Mononuclear cell (primary cell): ENCODE data around the gene SLC27A4. TPM values are rescaled to one million over a fixed set of nuclear protein-coding genes. Genes with fewer than 3 reads are reported as not detected.
"Not testable (repeated sequence)": the region's sequence is repeated elsewhere in the genome, so short reads cannot be mapped to it uniquely, and the experiment has no call there.

Source experiments
- H3K27me3 ChIP-seq: 2 replicates; pipeline ENCODE4 v1.6.0; 2011; ENCODE audit warnings: low read length, control low read depth; ENCODE audit not compliant: insufficient read depth
- H3K4me1 ChIP-seq: 2 replicates; pipeline ENCODE4 v1.5.1; 2011; ENCODE audit warnings: mild to moderate bottlenecking, low read length, control low read depth; ENCODE audit not compliant: insufficient read depth
- H3K4me3 ChIP-seq: 2 replicates; pipeline ENCODE4 v1.5.1; 2011; ENCODE audit warnings: mild to moderate bottlenecking, low read length, moderate library complexity
- H3K9me3 ChIP-seq: 2 replicates; pipeline ENCODE4 v1.5.1; 2011; ENCODE audit warnings: low read depth, mild to moderate bottlenecking, control low read depth, low read length
- total RNA-seq: library from RNA; depleted of rRNA; stranded (reverse); fragments of >200 nt; gene quantifications from one replicate; pipeline ENCODE4 v1.2.3, GENCODE V29; 2012

The SLC27A4 gene
- total RNA-seq, 1 donor = 2.1 TPM

DNA sequence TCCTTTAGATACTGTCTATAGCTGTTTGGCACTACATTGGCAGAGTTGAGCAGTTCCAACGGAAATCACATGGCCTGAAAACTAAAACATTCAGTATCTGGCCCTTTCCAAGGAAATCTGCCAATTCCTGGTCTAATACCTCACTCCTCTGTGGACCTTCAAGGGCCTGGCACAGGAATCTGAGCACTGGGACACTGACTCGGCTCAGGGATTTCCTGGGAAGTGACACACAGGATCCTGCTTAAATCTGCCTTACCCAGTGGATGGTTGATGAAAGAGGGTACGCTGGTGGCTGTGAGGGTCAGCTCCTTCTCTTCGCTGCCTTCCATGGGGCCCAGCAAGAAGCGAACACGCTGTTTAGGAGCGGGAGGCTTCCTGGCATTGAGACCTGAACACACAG lies 19.0 kb upstream of the SLC27A4 start:
- peaks cover 29% of the 10 kb centered on the region for H3K4me1 ChIP-seq
- H3K27me3 ChIP-seq = no peaks in the 10 kb centered on the region
- no peaks in the 10 kb centered on the region for H3K9me3 ChIP-seq
- H3K4me3 ChIP-seq = no peak overlapping the region

GRCh38 chr9:128321879-128322403 lies 18.4 kb upstream of the SLC27A4 start:
- Histone ChIP-seq H3K4me3 (peak overlapping the region; percentile 76), H3K4me1 (peaks cover 29% of the 10 kb centered on the region), H3K9me3 (no peaks in the 10 kb centered on the region), H3K27me3 (no peaks in the 10 kb centered on the region)

GRCh38 chr9:128322404-128323211 lies 17.7 kb upstream of the SLC27A4 start, which contains the start of the genes COQ4 and TRUB2:
Gene COQ4, plus strand, starts transcription at chr9:128322839. Its CDS starts 20 bp downstream, at chr9:128322859.
Gene TRUB2, minus strand, starts transcription at chr9:128322447. Its CDS starts 39 bp downstream, at chr9:128322408.
- Histone ChIP-seq H3K9me3 (no peaks in the 10 kb centered on the region), H3K4me1 (peaks cover 29% of the 10 kb centered on the region)

GRCh38 chr9:128323212-128323730 lies 17.1 kb upstream of the SLC27A4 start:
- Histone ChIP-seq H3K4me1 (peaks cover 29% of the 10 kb centered on the region), H3K27me3 (no peaks in the 10 kb centered on the region), H3K9me3 (no peaks in the 10 kb centered on the region), H3K4me3 (peak overlapping the region; percentile 76)

More at GRCh38 chr9:128322404-128323211, 17.7 kb upstream of the SLC27A4 start, which contains the start of the genes COQ4 and TRUB2:
- H3K4me3 ChIP-seq = peak within 1 kb of the TSS; percentile 76
- H3K27me3 ChIP-seq = no peaks in the 10 kb centered on the region

DNA sequence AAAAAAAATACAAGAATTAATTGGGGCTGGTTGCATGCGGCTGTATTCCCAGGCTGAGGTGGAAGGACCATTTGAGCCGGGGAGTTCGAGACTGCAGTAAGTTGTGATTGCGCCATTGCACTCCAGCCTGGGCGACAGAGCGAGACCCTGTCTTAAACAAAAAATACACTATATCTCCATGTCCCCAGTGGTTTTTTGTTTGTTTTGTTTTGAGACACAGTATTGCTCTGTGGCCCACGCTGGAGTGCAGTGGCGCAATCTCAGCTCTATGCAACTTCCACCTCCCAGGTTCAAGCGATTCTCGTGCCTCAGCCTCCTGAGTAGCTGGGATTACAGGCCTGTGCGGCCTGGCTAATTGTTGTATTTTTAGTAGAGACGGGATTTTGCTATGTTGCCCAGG lies 16.5 kb upstream of the SLC27A4 start:
- Histone ChIP-seq H3K27me3 (no peaks in the 10 kb centered on the region), H3K4me1 (peaks cover 29% of the 10 kb centered on the region), H3K9me3 (no peaks in the 10 kb centered on the region), H3K4me3 (peak overlapping the region; percentile 76)

GRCh38 chr9:128324401-128324800 lies 15.9 kb upstream of the SLC27A4 start:
- H3K4me3 ChIP-seq = no peak overlapping the region
- H3K9me3 ChIP-seq = no peaks in the 10 kb centered on the region
- no peaks in the 10 kb centered on the region for H3K27me3 ChIP-seq
- H3K4me1 ChIP-seq = peaks cover 29% of the 10 kb centered on the region

DNA sequence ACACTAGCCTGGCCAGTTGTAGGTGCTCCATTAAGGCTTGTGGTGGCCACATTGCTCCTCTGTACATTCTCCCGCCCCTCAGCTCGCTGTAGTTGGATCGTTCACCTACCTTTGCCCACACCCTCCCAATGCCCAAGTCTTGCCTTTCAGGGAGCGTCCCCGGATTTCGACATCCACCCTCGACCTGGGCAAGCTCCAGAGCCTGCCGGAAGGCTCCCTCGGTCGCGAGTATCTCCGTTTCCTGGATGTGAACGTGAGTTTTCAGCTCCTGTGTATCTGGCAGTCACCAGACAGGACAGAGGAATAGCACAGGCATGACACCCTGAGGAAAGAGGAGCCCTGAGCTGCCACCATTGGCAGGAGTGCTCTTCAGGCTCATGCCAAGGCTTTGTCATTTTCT lies 14.7 kb upstream of the SLC27A4 start:
- Histone ChIP-seq H3K4me3 (no peak overlapping the region), H3K27me3 (no peaks in the 10 kb centered on the region), H3K4me1 (peaks cover 29% of the 10 kb centered on the region), H3K9me3 (no peaks in the 10 kb centered on the region)

DNA sequence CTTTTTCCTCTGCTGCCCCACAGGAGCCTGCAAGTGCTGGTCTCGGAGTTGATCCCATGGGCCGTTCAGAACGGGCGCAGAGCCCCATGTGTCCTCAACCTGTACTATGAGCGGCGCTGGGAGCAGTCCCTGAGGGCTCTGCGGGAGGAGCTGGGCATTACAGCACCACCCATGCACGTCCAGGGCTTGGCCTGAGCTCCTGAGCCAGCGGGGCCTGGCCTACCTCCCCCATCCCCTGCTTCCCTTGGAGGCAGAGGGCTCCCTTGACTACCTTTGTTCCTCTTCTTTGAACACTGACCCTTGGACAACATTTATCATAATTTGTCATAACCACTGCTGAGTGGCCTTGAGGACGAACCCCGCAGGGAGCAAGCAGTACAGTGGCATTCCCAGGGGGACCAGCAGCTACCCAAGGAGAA lies 6.9 kb upstream of the SLC27A4 start:
- H3K4me1 ChIP-seq = no peaks in the 10 kb centered on the region
- no peaks in the 10 kb centered on the region for H3K27me3 ChIP-seq
- no peak overlapping the region for H3K4me3 ChIP-seq
- H3K9me3 ChIP-seq = no peaks in the 10 kb centered on the region

GRCh38 chr9:128335161-128335560 lies 5.2 kb upstream of the SLC27A4 start:
- H3K9me3 ChIP-seq = no peaks in the 10 kb centered on the region
- peaks cover 11% of the 10 kb centered on the region for H3K4me1 ChIP-seq
- no peaks in the 10 kb centered on the region for H3K27me3 ChIP-seq
- H3K4me3 ChIP-seq = no peak overlapping the region

GRCh38 chr9:128335914-128336313 lies 4.4 kb upstream of the SLC27A4 start:
- H3K4me1 ChIP-seq = peaks cover 13% of the 10 kb centered on the region

DNA sequence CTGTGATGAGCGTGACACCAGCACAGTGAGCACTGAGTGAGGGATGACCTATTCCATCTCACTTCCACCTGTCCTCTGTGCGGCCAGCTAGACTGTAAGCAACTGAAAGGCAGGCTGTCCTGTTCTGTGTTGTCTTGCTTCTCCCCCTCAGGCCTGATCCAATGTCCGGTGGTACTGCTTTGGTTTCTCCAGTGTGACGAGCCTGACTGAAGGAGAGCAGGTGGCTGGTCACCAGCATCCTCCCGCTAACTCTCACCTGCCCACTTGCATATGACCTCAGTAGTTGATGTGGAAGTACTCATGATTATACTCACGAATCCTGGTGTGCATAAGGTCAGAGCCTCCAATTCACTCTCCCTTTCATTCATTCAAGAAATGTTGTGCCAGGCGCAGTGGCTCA lies 2.4 kb upstream of the SLC27A4 start:
- no peaks in the 10 kb centered on the region for H3K9me3 ChIP-seq
- H3K4me1 ChIP-seq = peaks cover 20% of the 10 kb centered on the region
- no peak overlapping the region for H3K4me3 ChIP-seq
- H3K27me3 ChIP-seq = no peaks in the 10 kb centered on the region

More at GRCh38 chr9:128335914-128336313, 4.4 kb upstream of the SLC27A4 start:
- Histone ChIP-seq H3K27me3 (no peaks in the 10 kb centered on the region), H3K4me3 (no peak overlapping the region), H3K9me3 (no peaks in the 10 kb centered on the region)

GRCh38 chr9:128338852-128339614 lies 1.3 kb upstream of the SLC27A4 start:
- H3K4me3 ChIP-seq, H3K9me3 ChIP-seq, H3K27me3 ChIP-seq: not testable (repeated sequence)
- H3K4me1 ChIP-seq = peaks cover 20% of the 10 kb centered on the region

DNA sequence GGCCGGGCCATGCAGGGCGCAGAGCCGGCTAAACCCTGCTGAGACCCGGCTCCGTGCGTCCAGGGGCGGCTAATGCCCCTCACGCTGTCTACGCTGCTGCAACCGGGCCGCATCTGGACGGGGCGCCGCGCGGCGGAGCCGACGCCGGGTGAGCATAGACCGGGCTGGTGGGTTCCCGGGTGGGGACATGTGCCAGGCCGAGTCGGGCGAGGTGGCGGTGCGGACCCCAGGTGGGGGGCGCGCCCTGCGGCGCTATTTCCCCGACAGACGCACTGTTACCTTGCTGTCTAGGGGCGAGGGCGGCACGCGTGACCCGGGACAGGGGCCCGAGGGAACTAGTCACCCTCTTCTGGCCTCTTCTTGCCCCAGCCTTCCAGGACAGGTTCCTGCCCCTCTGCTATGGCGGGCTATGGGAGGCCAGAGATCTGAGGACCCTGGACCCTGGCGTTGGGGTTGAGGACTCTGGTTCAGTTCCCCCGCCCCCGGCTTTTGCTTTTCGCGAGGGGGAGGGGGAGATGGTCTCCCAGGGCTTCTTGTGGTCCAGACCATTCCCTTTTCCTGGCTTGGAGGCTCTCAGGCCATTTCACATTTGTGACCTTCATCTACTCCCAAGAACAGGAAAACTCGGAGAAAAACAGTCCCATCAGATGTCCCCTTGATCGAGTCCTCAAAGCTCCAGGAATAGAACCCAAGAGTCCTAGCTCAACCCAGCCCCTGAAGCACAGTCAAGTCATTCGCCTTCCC lies 536 bp downstream of the SLC27A4 start:
- Histone ChIP-seq H3K4me3 (peak overlapping the region; percentile 47), H3K4me1 (peaks cover 20% of the 10 kb centered on the region), H3K9me3 (no peaks in the 10 kb centered on the region), H3K27me3 (no peaks in the 10 kb centered on the region)

DNA sequence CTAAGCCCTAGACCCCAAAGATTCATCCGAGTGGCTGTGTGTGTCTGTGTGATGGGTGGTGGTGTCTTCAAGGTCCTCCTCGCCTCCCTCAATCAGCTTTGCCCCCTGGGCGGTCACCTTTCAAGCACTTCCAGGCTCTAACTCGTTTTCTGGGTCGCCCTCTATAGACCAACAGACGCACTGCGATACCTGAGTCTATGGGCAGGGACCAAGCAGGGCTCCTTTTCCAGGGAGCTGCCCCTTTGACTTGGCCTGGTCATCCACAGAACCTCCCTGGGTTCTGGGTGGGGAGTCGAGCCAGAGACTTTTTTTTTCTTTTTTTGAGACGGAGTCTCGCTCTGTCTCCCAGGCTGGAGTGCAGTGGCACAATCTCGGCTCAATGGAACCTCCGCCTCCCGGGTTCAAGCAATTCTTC lies 1.1 kb downstream of the SLC27A4 start:
- no peaks in the 10 kb centered on the region for H3K27me3 ChIP-seq
- H3K9me3 ChIP-seq = no peaks in the 10 kb centered on the region
- peak overlapping the region; percentile 47 for H3K4me3 ChIP-seq
- peaks cover 20% of the 10 kb centered on the region for H3K4me1 ChIP-seq
